OCI-LY1 (cell line): ENCODE measurements around the gene POGLUT3.

ENCODE experiments used
- EZH2 ChIP-seq: fragments of 200-600 bp; sonication (generic), shearing (Covaris generic); IDR thresholded peaks from 2 replicates; pipeline ENCODE4 v1.8.0; 2017; ENCODE audit warnings: borderline replicate concordance, mixed run types, mild to moderate bottlenecking, antibody characterized with exemption, low read length, moderate library complexity, mixed read lengths
- TF ChIP-seq, protein P1 (sequence below): fragments of 200-600 bp; sonication (generic), shearing (Covaris generic); IDR thresholded peaks from 2 replicates; pipeline ENCODE4 v1.5.1; 2017; ENCODE audit warnings: mild to moderate bottlenecking, antibody characterized with exemption, low read length, moderate library complexity, mixed read lengths

DNA sequence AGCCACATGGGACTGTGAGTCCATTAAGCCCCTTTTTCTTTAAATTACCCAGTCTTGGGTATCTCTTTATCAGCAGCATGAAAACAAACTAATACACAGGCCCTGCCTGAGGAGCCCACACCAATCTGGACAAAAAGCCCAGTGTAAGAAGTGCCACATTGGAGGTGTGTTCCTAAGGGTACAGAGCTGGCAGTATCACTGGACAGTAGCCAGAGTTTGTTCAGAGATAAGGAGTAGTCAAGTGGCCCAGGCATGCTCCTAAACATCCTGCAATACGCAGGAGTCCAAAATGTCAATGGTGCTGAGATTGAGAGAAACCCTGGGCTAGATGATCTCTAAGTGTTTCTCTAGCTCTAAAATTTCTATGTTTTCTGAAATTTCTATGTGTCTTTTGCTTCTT is 27.0 kb upstream of the POGLUT3 start:
- TF ChIP-seq, protein P1, sequence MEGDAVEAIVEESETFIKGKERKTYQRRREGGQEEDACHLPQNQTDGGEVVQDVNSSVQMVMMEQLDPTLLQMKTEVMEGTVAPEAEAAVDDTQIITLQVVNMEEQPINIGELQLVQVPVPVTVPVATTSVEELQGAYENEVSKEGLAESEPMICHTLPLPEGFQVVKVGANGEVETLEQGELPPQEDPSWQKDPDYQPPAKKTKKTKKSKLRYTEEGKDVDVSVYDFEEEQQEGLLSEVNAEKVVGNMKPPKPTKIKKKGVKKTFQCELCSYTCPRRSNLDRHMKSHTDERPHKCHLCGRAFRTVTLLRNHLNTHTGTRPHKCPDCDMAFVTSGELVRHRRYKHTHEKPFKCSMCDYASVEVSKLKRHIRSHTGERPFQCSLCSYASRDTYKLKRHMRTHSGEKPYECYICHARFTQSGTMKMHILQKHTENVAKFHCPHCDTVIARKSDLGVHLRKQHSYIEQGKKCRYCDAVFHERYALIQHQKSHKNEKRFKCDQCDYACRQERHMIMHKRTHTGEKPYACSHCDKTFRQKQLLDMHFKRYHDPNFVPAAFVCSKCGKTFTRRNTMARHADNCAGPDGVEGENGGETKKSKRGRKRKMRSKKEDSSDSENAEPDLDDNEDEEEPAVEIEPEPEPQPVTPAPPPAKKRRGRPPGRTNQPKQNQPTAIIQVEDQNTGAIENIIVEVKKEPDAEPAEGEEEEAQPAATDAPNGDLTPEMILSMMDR: no peak
- no peak for TF ChIP-seq EZH2
